ENCODE data around the gene CEP250. TPM values are rescaled to one million over a fixed set of nuclear protein-coding genes. Genes with fewer than 3 reads are reported as not detected.
"Not testable (repeated sequence)": the region's sequence is repeated elsewhere in the genome, so short reads cannot be mapped to it uniquely, and the experiment has no call there.

CEP250 gene
- total and polyA plus RNA-seq, 4 donors = 16.2 to 32.5 (median 19.9) TPM

DNA sequence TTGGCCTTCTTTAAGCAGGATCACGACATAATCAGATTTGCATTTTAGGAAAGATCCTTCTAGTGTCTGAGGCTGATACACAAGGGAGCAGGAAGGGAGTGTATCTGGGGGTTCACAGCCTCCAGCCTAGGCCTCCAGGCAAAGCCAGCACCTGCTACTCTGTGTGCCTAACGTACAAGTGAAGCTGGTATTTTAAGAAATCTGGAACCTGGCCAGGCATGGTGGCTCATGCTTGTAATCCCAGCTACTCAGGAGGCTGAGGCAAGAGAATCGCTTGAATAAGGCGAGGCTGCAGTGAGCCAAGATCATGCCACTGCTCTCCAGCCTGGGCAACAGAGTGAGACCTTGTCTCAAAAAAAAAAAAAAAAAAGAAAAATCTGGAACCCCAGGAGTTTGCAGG lies 100.1 kb downstream of the CEP250 start:
- intact Hi-C loops (cut with DNase I); H3K27me3 ChIP-seq (ENCODE audit: control insufficient read depth in 1 of 2, insufficient read depth in 2 of 2, low read length in 1 of 2); ATAC-seq (ENCODE audit: low FRiP score); H3K27ac ChIP-seq (ENCODE audit: low read depth in 1 of 2, low read length in 2 of 2); H3K4me1 ChIP-seq (ENCODE audit: control insufficient read depth in 1 of 2, insufficient read depth in 2 of 2, low read length in 2 of 2); H3K4me3 ChIP-seq (ENCODE audit: low read length in 2 of 2); H3K9me3 ChIP-seq (ENCODE audit: control insufficient read depth, low read length): not testable (repeated sequence)
- WGBS, 2 donors = 58 to 66% methylated on average over 4 of the region's 4 CpGs
- peak; percentile 19 to 38 for DNase-seq
- peaks cover 0 to 18% of the 10 kb centered on the region in 2 donors for H3K36me3 ChIP-seq (ENCODE audit: control insufficient read depth in 1 of 2, insufficient read depth in 2 of 2, low read length in 1 of 2)

DNA sequence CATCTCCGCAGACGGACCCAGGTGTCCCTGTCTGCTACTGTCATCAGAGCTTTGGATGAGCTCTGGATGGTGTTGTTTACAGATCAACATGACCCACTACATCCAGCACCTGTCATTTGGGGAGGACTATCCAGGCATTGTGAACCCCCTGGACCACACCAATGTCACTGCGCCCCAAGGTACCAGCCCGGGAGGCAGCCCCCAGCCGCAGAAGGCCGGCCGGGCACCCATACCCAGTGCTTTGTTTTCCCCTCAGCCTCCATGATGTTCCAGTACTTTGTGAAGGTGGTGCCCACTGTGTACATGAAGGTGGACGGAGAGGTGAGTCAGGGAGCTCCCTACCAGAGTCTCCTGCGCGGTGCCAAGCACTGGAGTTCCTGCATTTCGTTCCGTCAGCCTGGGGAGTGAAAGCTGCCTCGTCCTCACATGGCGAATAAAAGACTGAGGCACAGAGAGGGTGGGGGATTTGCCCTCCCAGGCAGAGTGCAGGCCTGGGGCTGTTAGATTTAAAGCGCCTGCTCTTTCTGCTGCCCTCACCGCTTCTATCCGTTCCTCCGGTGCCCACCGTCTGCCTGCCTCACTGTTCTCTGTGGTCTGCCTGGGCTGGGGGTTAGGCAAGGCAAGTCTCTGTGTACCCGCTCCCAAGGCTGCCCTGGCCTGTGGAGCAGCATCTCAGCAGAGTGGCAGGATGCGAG lies 100.7 kb downstream of the CEP250 start:
- Histone ChIP-seq H3K9me3 (ENCODE audit: control insufficient read depth, low read length) (no peaks in the 10 kb centered on the region), H3K4me3 (ENCODE audit: low read length in 2 of 2) (no peak overlapping the region), H3K27ac (ENCODE audit: low read depth in 1 of 2, low read length in 2 of 2) (no peak overlapping the region), H3K4me1 (ENCODE audit: control insufficient read depth in 1 of 2, insufficient read depth in 2 of 2, low read length in 2 of 2) (no peaks in the 10 kb centered on the region), H3K27me3 (ENCODE audit: control insufficient read depth in 1 of 2, insufficient read depth in 2 of 2, low read length in 1 of 2) (no peaks in the 10 kb centered on the region), H3K36me3 (ENCODE audit: control insufficient read depth in 1 of 2, insufficient read depth in 2 of 2, low read length in 1 of 2) (peaks cover 0 to 18% of the 10 kb centered on the region in 2 donors)
- no peak for ATAC-seq (ENCODE audit: low FRiP score)
- DNase-seq = peak; percentile 18 to 65
- WGBS, 2 donors = 95 to 96% methylated on average over 21 of the region's 21 CpGs
- intact Hi-C loops (cut with DNase I) = no loop called here

DNA sequence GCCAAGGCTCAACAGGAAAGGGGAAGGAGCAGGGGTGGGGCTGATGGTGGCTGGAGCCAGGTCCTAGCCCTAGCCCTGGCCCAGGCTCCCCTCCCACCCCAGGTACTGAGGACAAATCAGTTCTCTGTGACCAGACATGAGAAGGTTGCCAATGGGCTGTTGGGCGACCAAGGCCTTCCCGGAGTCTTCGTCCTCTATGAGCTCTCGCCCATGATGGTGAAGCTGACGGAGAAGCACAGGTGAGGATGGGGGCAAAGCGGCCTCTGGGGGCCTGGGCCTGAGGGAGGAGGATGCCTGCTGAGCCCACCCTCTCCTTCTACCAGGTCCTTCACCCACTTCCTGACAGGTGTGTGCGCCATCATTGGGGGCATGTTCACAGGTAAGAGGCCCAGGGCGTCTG lies 101.5 kb downstream of the CEP250 start:
- Histone ChIP-seq H3K36me3 (ENCODE audit: control insufficient read depth in 1 of 2, insufficient read depth in 2 of 2, low read length in 1 of 2) (peaks cover 0 to 18% of the 10 kb centered on the region in 2 donors), H3K4me1 (ENCODE audit: control insufficient read depth in 1 of 2, insufficient read depth in 2 of 2, low read length in 2 of 2) (no peaks in the 10 kb centered on the region), H3K4me3 (ENCODE audit: low read length in 2 of 2) (no peak overlapping the region), H3K9me3 (ENCODE audit: control insufficient read depth, low read length) (no peaks in the 10 kb centered on the region), H3K27ac (ENCODE audit: low read depth in 1 of 2, low read length in 2 of 2) (no peak overlapping the region), H3K27me3 (ENCODE audit: control insufficient read depth in 1 of 2, insufficient read depth in 2 of 2, low read length in 1 of 2) (no peaks in the 10 kb centered on the region)
- 92 to 97% methylated on average over 8 of the region's 8 CpGs for WGBS, 2 donors
- no peak for ATAC-seq (ENCODE audit: low FRiP score)
- intact Hi-C loops (cut with DNase I) = no loop called here
- DNase-seq = peak in 1 of 2 donors; percentile 63

DNA sequence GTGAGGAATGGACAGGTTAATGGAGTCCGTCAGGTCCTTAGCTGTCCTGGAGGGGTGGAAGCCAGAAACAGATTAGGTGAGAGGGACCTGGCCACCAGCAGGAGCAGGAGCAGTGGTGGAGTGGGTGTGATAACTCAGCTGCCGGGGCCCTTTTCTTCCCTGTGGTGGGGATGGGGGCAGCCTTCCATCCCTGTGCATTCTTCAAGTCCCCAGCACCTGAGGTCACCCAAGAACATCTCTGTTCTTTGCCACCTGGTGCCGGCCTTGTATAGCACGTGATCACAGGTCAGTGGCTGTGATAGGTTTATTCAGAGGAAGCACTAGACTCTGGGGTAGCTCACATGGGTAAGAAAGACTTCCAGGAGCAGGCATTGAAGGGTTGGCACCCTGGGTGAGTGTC lies 103.1 kb downstream of the CEP250 start:
- Histone ChIP-seq H3K36me3 (ENCODE audit: control insufficient read depth in 1 of 2, insufficient read depth in 2 of 2, low read length in 1 of 2) (peaks cover 0 to 13% of the 10 kb centered on the region in 2 donors), H3K27ac (ENCODE audit: low read depth in 1 of 2, low read length in 2 of 2) (no peak overlapping the region), H3K27me3 (ENCODE audit: control insufficient read depth in 1 of 2, insufficient read depth in 2 of 2, low read length in 1 of 2) (no peaks in the 10 kb centered on the region), H3K9me3 (ENCODE audit: control insufficient read depth, low read length) (no peaks in the 10 kb centered on the region), H3K4me1 (ENCODE audit: control insufficient read depth in 1 of 2, insufficient read depth in 2 of 2, low read length in 2 of 2) (no peaks in the 10 kb centered on the region), H3K4me3 (ENCODE audit: low read length in 2 of 2) (no peak overlapping the region)
- intact Hi-C loops (cut with DNase I) = no loop called here
- ATAC-seq (ENCODE audit: low FRiP score) (no peak), DNase-seq (peak in 1 of 2 donors; percentile 27)
- 86 to 89% methylated on average over 4 of the region's 4 CpGs for WGBS, 2 donors

DNA sequence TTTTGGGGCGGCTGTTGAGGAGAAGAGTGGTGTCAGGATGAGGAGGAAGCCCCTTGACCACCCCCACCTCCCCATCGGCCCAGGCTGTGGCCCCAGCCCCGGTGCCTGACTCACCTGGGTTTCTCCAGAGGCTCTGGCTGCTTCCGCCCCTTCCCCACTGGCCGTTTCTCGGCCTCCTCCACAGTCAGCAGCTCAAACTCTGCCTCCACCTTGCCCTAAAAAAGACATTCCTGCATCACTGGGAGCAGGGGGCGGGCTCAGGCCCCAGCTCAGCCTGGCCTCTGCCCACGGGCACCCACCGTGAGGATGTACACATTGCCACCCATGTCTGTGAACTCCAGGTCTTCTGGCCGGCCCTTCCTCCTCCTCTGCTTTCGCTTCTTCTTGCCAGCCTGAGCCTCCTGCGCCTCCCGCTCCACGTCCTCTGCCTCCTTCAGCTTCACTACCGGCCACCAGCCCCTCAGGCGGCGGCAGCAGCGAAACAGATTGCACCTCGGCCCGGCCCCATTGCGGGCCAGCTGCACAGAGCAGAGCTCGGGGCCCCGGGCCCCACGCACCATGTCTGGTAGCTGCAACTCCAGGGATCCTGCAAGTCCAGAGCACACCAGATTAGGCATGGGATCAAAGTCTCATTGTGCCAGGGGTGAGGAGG lies 103.8 kb downstream of the CEP250 start:
- H3K9me3 ChIP-seq (ENCODE audit: control insufficient read depth, low read length) = no peaks in the 10 kb centered on the region
- no peaks in the 10 kb centered on the region for H3K27me3 ChIP-seq (ENCODE audit: control insufficient read depth in 1 of 2, insufficient read depth in 2 of 2, low read length in 1 of 2)
- H3K27ac ChIP-seq (ENCODE audit: low read depth in 1 of 2, low read length in 2 of 2) = no peak overlapping the region
- ATAC-seq (ENCODE audit: low FRiP score) (no peak), DNase-seq (peak in 1 of 2 donors; percentile 27)
- no peaks in the 10 kb centered on the region for H3K4me1 ChIP-seq (ENCODE audit: control insufficient read depth in 1 of 2, insufficient read depth in 2 of 2, low read length in 2 of 2)
- intact Hi-C loops (cut with DNase I) = no loop called here
- WGBS, 2 donors = 84 to 89% methylated on average over 23 to 24 of the region's 24 CpGs
- H3K36me3 ChIP-seq (ENCODE audit: control insufficient read depth in 1 of 2, insufficient read depth in 2 of 2, low read length in 1 of 2) = peaks cover 0 to 13% of the 10 kb centered on the region in 2 donors
- H3K4me3 ChIP-seq (ENCODE audit: low read length in 2 of 2) = no peak overlapping the region

DNA sequence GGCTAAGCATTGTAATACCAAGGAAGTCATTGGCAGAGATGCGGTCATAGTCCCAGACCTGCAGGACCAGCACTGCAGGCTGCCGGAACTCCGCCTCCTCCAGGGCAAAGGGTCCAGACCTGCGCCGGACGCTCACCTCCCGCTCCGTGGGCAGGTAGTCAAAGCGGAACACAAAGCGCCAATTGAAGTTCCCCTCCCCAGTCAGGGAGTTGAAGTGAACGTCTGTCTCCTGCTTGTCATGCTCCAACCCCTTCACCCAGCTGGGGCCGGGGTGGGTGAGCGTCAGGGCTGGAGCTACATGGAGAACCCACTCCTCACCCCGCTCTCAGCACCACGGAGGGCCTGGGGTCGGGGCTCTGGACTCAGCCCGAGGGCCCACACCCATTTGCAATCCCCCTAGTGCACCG lies 104.7 kb downstream of the CEP250 start:
- H3K9me3 ChIP-seq (ENCODE audit: control insufficient read depth, low read length) = no peaks in the 10 kb centered on the region
- no peak overlapping the region for H3K4me3 ChIP-seq (ENCODE audit: low read length in 2 of 2)
- intact Hi-C loops (cut with DNase I) = no loop called here
- no peaks in the 10 kb centered on the region for H3K4me1 ChIP-seq (ENCODE audit: control insufficient read depth in 1 of 2, insufficient read depth in 2 of 2, low read length in 2 of 2)
- peaks cover 0 to 9% of the 10 kb centered on the region in 2 donors for H3K36me3 ChIP-seq (ENCODE audit: control insufficient read depth in 1 of 2, insufficient read depth in 2 of 2, low read length in 1 of 2)
- 70 to 74% methylated on average over 17 to 18 of the region's 18 CpGs for WGBS, 2 donors
- ATAC-seq (ENCODE audit: low FRiP score) (no peak), DNase-seq (peak; percentile 25 to 68)
- no peaks in the 10 kb centered on the region for H3K27me3 ChIP-seq (ENCODE audit: control insufficient read depth in 1 of 2, insufficient read depth in 2 of 2, low read length in 1 of 2)
- H3K27ac ChIP-seq (ENCODE audit: low read depth in 1 of 2, low read length in 2 of 2) = no peak overlapping the region

DNA sequence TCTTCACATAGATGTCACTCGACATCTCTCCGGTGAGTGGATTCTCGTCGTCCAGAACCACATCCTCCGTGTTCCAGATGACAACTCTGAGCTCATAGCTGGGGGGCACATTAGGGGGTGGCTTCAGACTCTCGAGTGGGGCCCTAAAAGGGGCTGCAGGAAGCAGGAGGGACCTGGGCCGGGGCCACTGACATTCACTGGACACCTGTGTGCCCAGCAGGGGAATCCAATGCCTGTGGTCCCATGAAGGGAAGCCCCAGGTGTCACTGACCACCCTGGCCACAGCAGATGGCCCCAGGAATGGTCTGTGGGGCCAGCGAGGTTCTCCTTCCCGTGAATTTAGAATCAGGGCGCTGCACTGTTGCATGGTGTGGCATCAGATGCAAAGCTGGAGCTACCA lies 105.1 kb downstream of the CEP250 start:
- WGBS, 2 donors = 69 to 71% methylated on average over 10 of the region's 10 CpGs
- no peak for ATAC-seq (ENCODE audit: low FRiP score)
- intact Hi-C loops (cut with DNase I) = no loop called here
- H3K27ac ChIP-seq (ENCODE audit: low read depth in 1 of 2, low read length in 2 of 2) = no peak overlapping the region
- no peak overlapping the region for H3K4me3 ChIP-seq (ENCODE audit: low read length in 2 of 2)
- peak; percentile 33 to 67 for DNase-seq
- peaks cover 0 to 9% of the 10 kb centered on the region in 2 donors for H3K36me3 ChIP-seq (ENCODE audit: control insufficient read depth in 1 of 2, insufficient read depth in 2 of 2, low read length in 1 of 2)
- no peaks in the 10 kb centered on the region for H3K9me3 ChIP-seq (ENCODE audit: control insufficient read depth, low read length)
- H3K27me3 ChIP-seq (ENCODE audit: control insufficient read depth in 1 of 2, insufficient read depth in 2 of 2, low read length in 1 of 2) = no peaks in the 10 kb centered on the region
- H3K4me1 ChIP-seq (ENCODE audit: control insufficient read depth in 1 of 2, insufficient read depth in 2 of 2, low read length in 2 of 2) = no peaks in the 10 kb centered on the region

DNA sequence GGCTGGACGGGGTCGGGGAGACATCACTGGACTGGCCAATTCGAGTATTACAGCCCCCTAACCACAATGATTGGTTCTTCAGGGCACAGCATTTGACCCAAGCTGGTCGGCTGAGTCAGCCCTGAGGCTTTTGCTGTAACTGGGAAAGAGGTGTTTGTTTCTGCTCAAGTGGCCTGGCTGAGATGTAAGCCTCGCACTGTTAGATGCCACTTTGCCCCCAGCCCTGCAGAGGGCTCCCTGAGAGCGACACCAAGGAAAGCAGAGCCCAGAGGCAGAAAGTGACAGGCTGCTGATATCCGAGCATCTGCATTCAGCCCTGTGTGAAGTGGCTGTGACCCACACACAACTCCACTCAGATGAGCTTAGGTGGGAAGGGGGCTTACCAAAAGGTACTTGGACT lies 105.9 kb downstream of the CEP250 start:
- no peaks in the 10 kb centered on the region for H3K27me3 ChIP-seq (ENCODE audit: control insufficient read depth in 1 of 2, insufficient read depth in 2 of 2, low read length in 1 of 2)
- no peaks in the 10 kb centered on the region for H3K9me3 ChIP-seq (ENCODE audit: control insufficient read depth, low read length)
- DNase-seq = peak; percentile 29 to 45
- ATAC-seq (ENCODE audit: low FRiP score) = no peak
- H3K4me3 ChIP-seq (ENCODE audit: low read length in 2 of 2) = no peak overlapping the region
- H3K36me3 ChIP-seq (ENCODE audit: control insufficient read depth in 1 of 2, insufficient read depth in 2 of 2, low read length in 1 of 2) = peaks cover 0 to 6% of the 10 kb centered on the region in 2 donors
- H3K27ac ChIP-seq (ENCODE audit: low read depth in 1 of 2, low read length in 2 of 2) = no peak overlapping the region
- intact Hi-C loops (cut with DNase I) = no loop called here
- 5 to 8% methylated on average over 7 of the region's 7 CpGs for WGBS, 2 donors
- no peaks in the 10 kb centered on the region for H3K4me1 ChIP-seq (ENCODE audit: control insufficient read depth in 1 of 2, insufficient read depth in 2 of 2, low read length in 2 of 2)

DNA sequence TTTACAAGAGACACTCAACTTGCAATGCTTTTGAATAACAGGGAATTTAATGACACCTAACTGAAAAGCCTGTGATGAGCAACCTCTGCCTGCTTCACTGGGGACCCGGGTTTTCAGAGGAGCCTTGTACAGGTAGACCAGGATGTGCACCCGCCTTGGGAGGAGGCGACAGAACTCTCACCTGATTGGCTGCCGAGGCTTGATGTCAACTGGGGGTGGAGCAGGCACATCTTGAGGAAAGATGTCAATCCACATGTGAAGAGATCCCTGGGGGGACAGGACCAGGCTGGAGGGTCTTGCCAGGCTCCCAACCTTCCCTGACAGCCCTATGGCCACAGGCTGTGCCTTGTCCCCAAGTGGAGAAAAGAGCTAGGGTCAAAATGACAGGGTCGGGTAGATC lies 106.3 kb downstream of the CEP250 start:
- intact Hi-C loops (cut with DNase I) = no loop called here
- no peak overlapping the region for H3K27ac ChIP-seq (ENCODE audit: low read depth in 1 of 2, low read length in 2 of 2)
- H3K36me3 ChIP-seq (ENCODE audit: control insufficient read depth in 1 of 2, insufficient read depth in 2 of 2, low read length in 1 of 2) = peaks cover 0 to 2% of the 10 kb centered on the region in 2 donors
- no peak overlapping the region for H3K4me3 ChIP-seq (ENCODE audit: low read length in 2 of 2)
- 51 to 54% methylated on average over 5 of the region's 5 CpGs for WGBS, 2 donors
- H3K9me3 ChIP-seq (ENCODE audit: control insufficient read depth, low read length) = no peaks in the 10 kb centered on the region
- no peaks in the 10 kb centered on the region for H3K4me1 ChIP-seq (ENCODE audit: control insufficient read depth in 1 of 2, insufficient read depth in 2 of 2, low read length in 2 of 2)
- DNase-seq (peak; percentile 9 to 38), ATAC-seq (ENCODE audit: low FRiP score) (no peak)
- no peaks in the 10 kb centered on the region for H3K27me3 ChIP-seq (ENCODE audit: control insufficient read depth in 1 of 2, insufficient read depth in 2 of 2, low read length in 1 of 2)

Data from aorta (tissue), 5 donors.